CMK (cell line): ENCODE results near the gene AHCTF1.

ENCODE experiments used
- DNase-seq: peaks from one replicate; pipeline ENCODE4 v3.0.0-alpha.2; 2010; ENCODE audit warnings: low read depth

Gene AHCTF1

DNA sequence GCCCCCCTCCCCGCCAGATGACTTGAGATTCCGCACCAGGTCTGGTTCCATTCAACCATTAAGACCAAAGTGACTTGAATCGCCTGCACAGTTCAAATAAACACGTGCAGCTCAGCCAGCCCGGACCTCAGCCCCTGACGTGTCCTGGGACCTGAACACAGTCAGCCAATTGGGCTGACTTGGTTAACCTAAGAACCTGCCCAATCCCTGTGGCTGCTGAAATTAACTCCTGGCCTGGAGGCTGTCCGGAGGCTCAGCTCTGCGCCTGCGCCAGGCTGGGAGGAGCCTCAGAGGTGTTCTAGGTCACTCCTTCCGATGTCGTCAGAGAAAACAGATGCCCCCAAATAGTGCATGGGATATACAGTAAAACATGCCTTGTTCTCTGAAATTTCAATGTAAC lies 134.2 kb downstream of the AHCTF1 start:
- no peak for DNase-seq

DNA sequence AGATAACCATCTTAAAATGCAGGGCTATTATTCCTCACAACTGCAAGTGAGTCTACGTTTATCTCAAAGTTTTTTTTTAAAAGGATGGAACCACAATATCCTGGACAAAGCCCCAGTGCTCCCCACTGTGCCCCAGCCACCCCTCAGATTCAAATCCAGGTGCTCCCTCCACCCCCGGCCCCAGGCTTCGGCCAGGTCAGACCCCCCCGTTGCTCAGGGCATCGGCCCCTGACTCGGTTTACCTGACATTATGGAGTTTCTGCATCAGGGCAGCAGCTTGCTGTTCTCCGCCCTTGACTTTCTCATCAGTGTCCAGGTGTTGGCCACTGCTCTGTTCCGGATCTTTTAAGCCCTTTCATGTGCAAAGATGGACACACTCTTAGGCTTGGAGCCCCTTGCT lies 134.6 kb downstream of the AHCTF1 start:
- DNase-seq: no peak

DNA sequence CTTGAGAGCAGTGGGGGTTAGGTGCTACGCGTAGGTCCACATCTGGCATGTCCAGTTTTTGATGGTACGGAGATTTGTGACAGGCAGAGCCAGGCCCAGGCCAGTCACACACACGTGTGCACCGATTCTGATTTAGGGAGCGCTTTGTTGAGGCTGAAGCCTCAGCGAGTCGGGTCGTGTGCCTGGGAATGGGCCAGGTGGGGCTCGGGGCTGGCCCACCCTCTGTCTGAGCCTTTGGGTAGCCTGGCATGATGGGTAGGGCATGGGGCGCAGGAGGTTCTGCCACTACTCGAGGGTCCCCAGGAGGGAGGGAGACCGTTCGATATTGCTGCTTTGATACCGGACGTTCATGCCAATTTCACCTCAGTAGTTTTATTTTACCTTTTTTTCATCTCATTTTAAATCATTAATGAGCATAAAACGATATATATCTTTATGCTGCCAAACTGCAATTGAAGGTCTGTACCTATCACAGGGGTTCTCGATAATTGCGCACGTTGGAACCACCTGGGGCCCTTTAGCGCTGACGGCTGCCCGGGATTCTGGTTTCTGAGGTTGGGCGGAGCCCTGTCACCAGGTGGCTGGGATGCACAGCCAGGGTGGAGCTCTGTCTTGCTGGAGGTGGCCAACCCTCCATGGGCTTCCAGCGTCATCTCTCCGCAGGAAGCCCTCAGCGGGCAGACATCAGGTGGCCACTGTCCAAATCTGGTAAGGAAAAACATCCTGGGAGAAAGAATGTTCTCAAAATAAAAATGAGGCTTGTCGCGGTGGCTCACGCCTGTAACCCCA lies 135.6 kb downstream of the AHCTF1 start:
- DNase-seq: no peak

DNA sequence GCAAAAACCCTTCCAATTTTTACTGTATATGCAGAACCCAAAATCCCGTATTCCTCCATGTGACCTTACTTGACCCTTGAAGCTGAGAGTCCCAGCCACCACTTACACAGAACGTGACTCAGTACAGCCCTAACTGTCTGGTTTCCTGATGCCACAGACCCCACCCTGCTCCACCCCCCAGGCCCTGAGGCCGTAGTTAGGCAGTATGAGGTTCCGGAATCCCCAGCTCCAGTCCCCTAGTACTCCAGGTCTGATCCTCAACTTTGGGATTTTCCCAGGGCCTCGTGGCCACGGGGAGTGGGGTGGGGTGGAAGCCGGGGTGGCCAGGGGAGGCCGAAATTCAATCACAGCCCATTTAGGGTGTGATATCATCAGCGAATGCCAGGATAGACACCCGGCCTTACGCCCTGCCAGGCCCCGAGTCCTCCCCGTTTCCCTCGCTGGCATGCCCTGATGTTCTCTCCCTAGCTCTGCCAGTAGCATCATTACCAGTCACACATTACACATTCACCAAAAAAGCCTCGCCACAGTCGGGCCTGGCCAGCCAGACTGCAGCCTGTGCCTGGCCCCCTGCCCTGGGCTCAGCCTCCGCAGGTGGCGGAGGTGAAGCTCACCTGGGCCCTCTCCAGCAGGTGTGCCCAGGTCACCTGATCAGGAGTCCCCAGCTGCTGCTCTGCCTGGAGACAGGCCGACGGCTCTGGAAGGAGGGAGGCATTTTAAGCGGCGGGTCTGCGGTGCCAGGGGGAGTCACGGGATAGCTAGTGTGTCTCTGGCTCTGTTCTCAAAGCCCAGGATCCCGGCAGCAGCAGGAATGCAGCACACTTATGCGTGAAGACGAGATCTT lies 136.7 kb downstream of the AHCTF1 start:
- DNase-seq: no peak

DNA sequence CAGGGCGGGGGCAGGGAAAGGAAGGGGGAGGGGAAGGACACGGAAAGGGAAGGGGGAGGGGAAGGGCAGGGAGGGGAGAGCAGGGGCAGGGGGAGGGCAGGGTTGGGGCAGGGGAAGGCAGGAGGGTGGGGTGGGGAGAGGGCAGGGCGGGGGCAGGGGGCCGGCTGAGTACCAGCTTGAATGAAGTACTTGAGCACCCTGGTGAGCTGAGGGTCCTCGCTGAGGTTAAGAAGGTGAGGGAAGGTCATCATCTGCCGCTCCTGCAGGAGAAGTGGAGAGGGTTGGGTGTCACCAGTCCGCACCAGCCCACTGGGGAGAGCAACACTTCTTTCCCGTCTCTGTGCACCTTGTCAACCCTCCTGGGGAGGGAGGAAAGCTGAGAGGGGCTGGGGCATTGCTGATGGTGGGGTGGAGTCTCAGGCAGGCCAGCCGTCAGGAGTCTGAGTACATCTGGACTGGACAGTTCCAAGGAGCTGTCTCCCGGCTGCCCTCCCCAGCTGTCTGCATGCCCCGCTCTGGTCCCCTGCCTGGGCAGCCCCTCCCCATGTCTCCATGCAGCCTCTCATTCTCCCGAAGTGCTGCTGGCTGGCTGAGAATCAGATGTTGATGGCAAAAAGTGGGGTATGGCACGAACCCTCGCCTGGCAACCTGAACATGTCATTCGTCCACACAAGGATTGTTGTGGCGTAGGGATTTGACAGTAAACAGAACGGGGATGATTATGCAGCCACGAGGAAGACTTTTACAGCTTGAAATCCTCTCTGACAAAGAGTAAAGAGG lies 137.5 kb downstream of the AHCTF1 start:
- DNase-seq: no peak

DNA sequence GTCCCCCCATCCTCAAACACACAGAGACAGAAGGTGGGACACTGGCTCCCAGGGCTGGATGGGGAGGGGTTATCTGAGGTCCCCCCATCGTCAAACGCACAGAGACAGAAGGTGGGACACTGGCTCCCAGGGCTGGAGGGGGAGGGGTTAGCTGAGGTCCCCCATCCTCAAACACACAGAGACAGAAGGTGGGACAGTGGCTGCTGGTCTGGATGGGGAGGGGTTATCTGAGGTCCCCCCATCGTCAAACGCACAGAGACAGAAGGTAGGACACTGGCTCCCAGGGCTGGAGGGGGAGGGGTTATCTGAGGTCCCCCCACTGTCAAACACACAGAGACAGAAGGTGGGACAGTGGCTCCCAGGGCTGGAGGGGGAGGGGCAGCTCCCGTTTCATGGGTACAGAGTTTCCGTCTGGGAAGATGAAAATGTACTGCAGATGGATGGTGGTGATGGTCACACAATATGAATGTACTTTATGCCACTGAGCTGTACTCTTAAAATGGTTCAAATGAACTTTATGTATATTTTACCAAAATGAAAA lies 138.3 kb downstream of the AHCTF1 start:
- no peak for DNase-seq

DNA sequence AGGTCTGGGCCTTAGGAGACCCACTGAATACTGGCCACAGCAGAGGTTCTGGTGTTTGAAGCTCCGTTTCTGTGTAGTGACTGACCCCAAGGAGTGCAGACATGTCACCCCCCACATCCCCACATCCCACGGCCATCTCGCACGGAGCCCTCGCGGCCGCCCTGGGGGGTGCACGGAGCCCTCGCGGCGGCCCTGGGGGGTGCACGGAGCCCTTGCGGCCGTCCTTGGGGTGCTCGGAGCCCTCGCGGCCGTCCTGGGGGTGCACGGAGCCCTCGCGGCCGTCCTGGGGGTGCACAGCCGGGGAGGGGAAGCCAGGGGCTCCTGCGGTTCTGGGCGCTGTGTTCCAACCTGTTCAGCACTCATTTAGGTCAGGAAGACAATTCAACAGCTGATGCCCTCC lies 139.1 kb downstream of the AHCTF1 start:
- DNase-seq: no peak

DNA sequence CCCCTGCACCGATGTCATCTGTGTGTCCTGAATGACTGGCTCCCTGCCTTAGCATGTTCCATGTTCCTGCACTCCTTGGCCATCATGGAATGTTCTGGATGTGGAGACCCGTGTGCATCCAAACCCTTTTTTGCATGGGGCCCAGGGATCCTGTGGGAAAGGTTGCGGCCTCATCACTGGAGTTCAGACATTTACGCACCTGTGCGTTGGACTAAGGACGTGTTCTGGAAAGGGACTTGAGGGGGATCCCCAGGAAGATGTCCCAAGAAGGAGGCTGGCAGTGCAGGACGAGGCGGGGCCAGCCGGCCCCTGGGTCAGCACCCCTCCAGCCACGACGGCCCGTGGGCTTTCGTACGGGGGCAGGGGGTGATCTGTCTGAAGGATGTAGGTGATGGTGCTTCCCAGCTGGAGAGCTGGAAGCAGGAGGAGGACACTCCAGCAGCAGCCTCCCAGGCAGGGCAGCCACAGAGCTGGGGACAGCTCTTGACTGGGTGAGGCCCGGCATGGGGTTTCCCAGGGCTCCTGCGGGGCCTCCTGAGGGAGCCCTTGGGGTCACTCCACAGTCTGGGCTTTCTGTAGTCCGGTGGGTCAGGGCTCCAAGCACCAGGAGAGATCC lies 140.3 kb downstream of the AHCTF1 start:
- no peak for DNase-seq

DNA sequence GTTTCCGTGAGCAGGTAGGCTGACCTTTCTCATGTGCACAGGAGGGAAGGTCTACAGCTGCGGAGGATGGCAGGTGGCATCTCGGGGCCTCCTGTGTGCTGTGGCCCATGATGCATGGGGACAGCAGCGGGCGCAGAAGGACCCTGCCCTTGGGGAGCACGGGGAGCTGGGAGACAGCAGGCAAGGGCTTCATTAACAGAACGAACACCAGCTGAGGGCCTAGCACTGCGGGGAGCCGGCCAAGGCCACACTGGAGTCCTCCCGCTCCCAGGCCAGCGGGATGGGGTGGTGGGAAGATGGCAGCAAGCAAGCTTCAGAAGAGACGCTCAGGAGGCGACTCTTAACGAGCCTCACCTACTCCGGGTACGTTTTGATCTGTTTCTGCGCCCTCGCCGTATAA lies 140.9 kb downstream of the AHCTF1 start:
- DNase-seq: no peak

DNA sequence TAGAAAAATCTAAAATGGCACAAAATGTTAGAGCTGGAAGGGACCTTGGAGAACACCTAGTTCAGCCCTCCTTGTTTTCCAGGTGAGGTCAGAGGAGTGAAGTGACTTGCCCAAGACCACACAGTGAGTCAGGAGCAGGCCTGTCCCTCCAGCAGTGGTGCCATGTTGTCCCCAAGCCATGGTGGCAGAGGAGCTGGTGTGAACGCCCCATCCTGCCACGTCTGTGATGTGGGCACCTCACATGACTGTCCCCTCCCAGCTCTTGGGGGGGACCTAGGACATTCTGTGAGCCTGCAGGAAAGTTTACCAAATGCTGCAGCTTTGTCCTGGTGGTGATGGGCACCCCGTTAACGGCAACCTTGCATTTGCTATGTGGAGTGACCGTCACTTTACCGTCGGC lies 141.4 kb downstream of the AHCTF1 start:
- no peak for DNase-seq

DNA sequence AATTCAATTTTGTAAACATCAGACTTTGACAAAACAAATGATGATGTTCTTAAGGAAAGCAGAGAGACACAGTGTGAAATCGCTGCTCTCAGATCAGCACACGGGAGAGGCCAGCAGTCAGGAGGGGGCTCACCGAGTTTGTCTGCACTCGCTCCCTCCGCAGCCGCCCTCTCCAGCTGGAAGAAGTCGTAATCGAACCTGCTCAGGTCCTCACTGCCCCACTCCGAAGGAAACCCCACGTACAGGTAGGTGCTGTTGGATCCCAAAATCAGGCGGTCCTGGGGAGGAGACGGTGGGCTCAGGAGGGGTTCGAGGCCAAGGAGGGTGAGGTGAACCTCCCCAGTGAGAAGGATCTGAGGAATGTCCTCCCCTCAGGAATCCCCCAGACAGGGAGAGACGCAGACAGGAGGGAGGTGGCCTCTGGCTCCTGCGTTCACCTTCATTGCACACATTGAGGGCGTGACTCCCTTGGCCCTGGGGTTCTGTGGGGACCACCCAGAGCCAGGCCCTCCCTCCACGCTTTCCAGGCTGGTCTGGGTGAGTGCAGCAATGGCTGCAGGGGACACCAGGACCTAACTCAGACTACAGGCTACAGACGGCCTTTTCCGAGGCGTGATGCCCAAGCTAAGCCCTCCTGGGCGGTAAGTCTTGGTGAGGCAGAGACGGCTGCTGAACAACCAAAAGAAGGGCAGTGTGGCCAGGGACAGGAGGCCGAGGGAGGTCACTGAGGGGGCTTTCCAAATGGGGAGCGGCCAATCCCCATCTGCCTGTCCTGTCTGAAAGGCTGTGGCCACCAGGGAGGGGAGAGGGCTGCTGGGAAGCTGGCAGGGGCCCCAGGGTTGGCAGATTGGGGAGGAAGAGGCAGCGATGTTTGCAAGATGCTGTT lies 142.1 kb downstream of the AHCTF1 start:
- no peak for DNase-seq
